ENCODE data around the gene MRPS10. TPM values are rescaled to one million over a fixed set of nuclear protein-coding genes. Genes with fewer than 3 reads are reported as not detected.

The MRPS10 gene
- total and polyA plus RNA-seq, 10 of the 15 experiments (the other 5 are each of a cell fraction or from before 2014, with no cell fraction given), result 28.5 to 83.3 (median 52.8) TPM

- Histone ChIP-seq H3K27ac (ENCODE audit: control insufficient read depth, insufficient read depth) (no peak overlapping the region), H3K4me2 (ENCODE audit: control insufficient read depth, insufficient read depth) (no peak overlapping the region), H3K4me1 (ENCODE audit: control insufficient read depth, insufficient read depth, low read length) (no peaks in the 10 kb centered on the region; the same call in 1 of the 2 replicates), H3K79me2 (ENCODE audit: control insufficient read depth, insufficient read depth, low read length) (no peaks in the 10 kb centered on the region), H3K9ac (ENCODE audit: control insufficient read depth, insufficient read depth, low read length) (no peak overlapping the region), H3K4me3 (no peak overlapping the region), H3K27me3 (replicated peaks in 1 of 2; ENCODE audit: control insufficient read depth in 2 of 2, insufficient read depth in 2 of 2, low read length in 1 of 2) (no peaks in the 10 kb centered on the region), H4K20me1 (ENCODE audit: control insufficient read depth, insufficient read depth) (no peaks in the 10 kb centered on the region), H3K9me3 (replicated peaks; ENCODE audit: control insufficient read depth, insufficient read depth, low read length) (no peaks in the 10 kb centered on the region; the same call in 2 of the 3 replicates), H2AFZ (ENCODE audit: control insufficient read depth, low read depth, low read length) (no peak overlapping the region), H3K36me3 (ENCODE audit: control insufficient read depth in 2 of 2, insufficient read depth in 2 of 2, low read length in 1 of 2) (no peaks in the 10 kb centered on the region)
- BruUV-seq (replicated peaks), result no TSS peak
- in situ Hi-C loops (cut with MboI), result no loop called here
- ChIA-PET CTCF (interaction anchor here (1.7 kb wide), 1 partner anchor 19 kb away, joined by 4 read pairs; no protein-coding TSS in a partner anchor), POLR2A (no interaction called here), RAD21 (ENCODE audit: unreplicated experiment) (interaction anchor here (1.1 kb wide), 1 partner anchor 353 kb away, joined by 3 read pairs; no protein-coding TSS in a partner anchor), SMC1A (ENCODE audit: uncharacterized antibody, unreplicated experiment) (interaction anchor here (0.6 kb wide), 1 partner anchor 1435 kb away, joined by 3 read pairs; no protein-coding TSS in a partner anchor)
- TF ChIP-seq SPI1 (IDR thresholded peaks at IDR 0.05; ENCODE audit: borderline replicate concordance, insufficient read depth, low read depth, low read length) (peak; percentile 68), PML (IDR thresholded peaks at IDR 0.05; ENCODE audit: low read length) (no peak)
- intact Hi-C loops (cut with micrococcal nuclease; ENCODE audit: unreplicated experiment), result no loop called here
- DNase-seq (ENCODE audit: low read depth, low spot score) (no peak), FAIRE-seq (peak; percentile 71), ATAC-seq (peak; percentile 36)
- 60% methylated on average over 4 of the region's 4 CpGs for WGBS (ENCODE audit: insufficient coverage, insufficient replicate concordance, low lambda C conversion rate, missing lambda C conversion rate)
Measured at GRCh38 chr6:42195415-42195814, 22.2 kb downstream of the MRPS10 start.

- intact Hi-C loops (cut with micrococcal nuclease; ENCODE audit: unreplicated experiment), result no loop called here
- no TSS peak for BruUV-seq (replicated peaks)
Measured at GRCh38 chr6:42194056-42194455, 23.6 kb downstream of the MRPS10 start.

More at GRCh38 chr6:42194056-42194455, 23.6 kb downstream of the MRPS10 start:
- ATAC-seq (no peak), DNase-seq (ENCODE audit: low read depth, low spot score) (no peak), FAIRE-seq (no peak)
- in situ Hi-C loops (cut with MboI), result no loop called here
- ChIA-PET CTCF (interaction anchor here (0.6 to 1.0 kb wide), 4 partner anchors 20 to 353 kb away, joined by 3 to 5 read pairs (median 4); no protein-coding TSS in a partner anchor), SMC1A (ENCODE audit: uncharacterized antibody, unreplicated experiment) (interaction anchor here (1.3 kb wide), 1 partner anchor 9 kb away, joined by 4 read pairs; no protein-coding TSS in a partner anchor), RAD21 (ENCODE audit: unreplicated experiment) (no interaction called here), POLR2A (interaction anchor here (0.6 kb wide), 1 partner anchor 97 kb away, joined by 6 read pairs; no protein-coding TSS in a partner anchor)
- H2AFZ ChIP-seq (ENCODE audit: control insufficient read depth, low read depth, low read length), result no peak overlapping the region
- H3K9me3 ChIP-seq (replicated peaks; ENCODE audit: control insufficient read depth, insufficient read depth, low read length), result no peaks in the 10 kb centered on the region
- H3K4me3 ChIP-seq, result no peak overlapping the region
- whole genome bisulfite sequencing (ENCODE audit: insufficient coverage, insufficient replicate concordance, low lambda C conversion rate, missing lambda C conversion rate), result 82% methylated on average over 5 of the region's 5 CpGs
- no peak overlapping the region for H3K27ac ChIP-seq (ENCODE audit: control insufficient read depth, insufficient read depth)
- H3K36me3 ChIP-seq (ENCODE audit: control insufficient read depth in 2 of 2, insufficient read depth in 2 of 2, low read length in 1 of 2), result no peaks in the 10 kb centered on the region
- no peaks in the 10 kb centered on the region for H4K20me1 ChIP-seq (ENCODE audit: control insufficient read depth, insufficient read depth)
- H3K79me2 ChIP-seq (ENCODE audit: control insufficient read depth, insufficient read depth, low read length), result no peaks in the 10 kb centered on the region
- no peak overlapping the region for H3K4me2 ChIP-seq (ENCODE audit: control insufficient read depth, insufficient read depth)
- TF ChIP-seq SMAD5 (IDR thresholded peaks at IDR 0.05; ENCODE audit: low read depth) (no peak), ZNF24 (IDR thresholded peaks at IDR 0.05) (no peak), KAT2A (conservative IDR thresholded peaks at IDR 0.05; ENCODE audit: control insufficient read depth, low read depth, low read length) (no peak), E2F4 (IDR thresholded peaks at IDR 0.05; ENCODE audit: low read depth, low read length) (no peak), POLR2A (IDR thresholded peaks at IDR 0.05; ENCODE audit: low read depth, low read length) (no peak)
- no peak overlapping the region for H3K9ac ChIP-seq (ENCODE audit: control insufficient read depth, insufficient read depth, low read length)
- no peaks in the 10 kb centered on the region; the same call in 1 of the 2 replicates for H3K4me1 ChIP-seq (ENCODE audit: control insufficient read depth, insufficient read depth, low read length)
- no peaks in the 10 kb centered on the region for H3K27me3 ChIP-seq (replicated peaks in 1 of 2; ENCODE audit: control insufficient read depth in 2 of 2, insufficient read depth in 2 of 2, low read length in 1 of 2)

All from GM12878 (cell line).